ENCODE measurements around the gene ARRDC4. TPM values are rescaled to one million over a fixed set of nuclear protein-coding genes. Genes with fewer than 3 reads are reported as not detected.

Gene ARRDC4
- polyA plus RNA-seq, 2 donors: 4.5 to 5.2 TPM

GRCh38 chr15:97941572-97941971 lies 18.9 kb upstream of the ARRDC4 start:
- H3K4me1 ChIP-seq (ENCODE audit: control insufficient read depth in 2 of 2, insufficient read depth in 2 of 2, low read length in 1 of 2): no peaks in the 10 kb centered on the region
- no peak overlapping the region for H3K4me3 ChIP-seq (ENCODE audit: low read depth in 1 of 2, low read length in 2 of 2)
- WGBS, 2 donors: 54 to 70% methylated on average over 1 of the region's 1 CpG
- H3K36me3 ChIP-seq (ENCODE audit: control insufficient read depth in 2 of 2, insufficient read depth in 2 of 2, low read length in 1 of 2): no peaks in the 10 kb centered on the region
- no peak overlapping the region for H3K27ac ChIP-seq (ENCODE audit: low read depth in 2 of 2, low read length in 1 of 2)
- H3K27me3 ChIP-seq (ENCODE audit: control insufficient read depth in 1 of 2, insufficient read depth in 2 of 2, low read length in 2 of 2): no peaks in the 10 kb centered on the region
- H3K9me3 ChIP-seq (ENCODE audit: control insufficient read depth in 2 of 2, insufficient read depth in 1 of 2, low read depth in 1 of 2, low read length in 1 of 2): no peaks in the 10 kb centered on the region

GRCh38 chr15:97944724-97945123 lies 15.8 kb upstream of the ARRDC4 start:
- Histone ChIP-seq H3K36me3 (ENCODE audit: control insufficient read depth in 2 of 2, insufficient read depth in 2 of 2, low read length in 1 of 2) (no peaks in the 10 kb centered on the region), H3K4me1 (ENCODE audit: control insufficient read depth in 2 of 2, insufficient read depth in 2 of 2, low read length in 1 of 2) (no peaks in the 10 kb centered on the region), H3K27ac (ENCODE audit: low read depth in 2 of 2, low read length in 1 of 2) (no peak overlapping the region), H3K27me3 (ENCODE audit: control insufficient read depth in 1 of 2, insufficient read depth in 2 of 2, low read length in 2 of 2) (no peaks in the 10 kb centered on the region), H3K4me3 (ENCODE audit: low read depth in 1 of 2, low read length in 2 of 2) (no peak overlapping the region), H3K9me3 (ENCODE audit: control insufficient read depth in 2 of 2, insufficient read depth in 1 of 2, low read depth in 1 of 2, low read length in 1 of 2) (no peaks in the 10 kb centered on the region)
- WGBS, 2 donors: 65 to 80% methylated on average over 10 of the region's 10 CpGs

DNA sequence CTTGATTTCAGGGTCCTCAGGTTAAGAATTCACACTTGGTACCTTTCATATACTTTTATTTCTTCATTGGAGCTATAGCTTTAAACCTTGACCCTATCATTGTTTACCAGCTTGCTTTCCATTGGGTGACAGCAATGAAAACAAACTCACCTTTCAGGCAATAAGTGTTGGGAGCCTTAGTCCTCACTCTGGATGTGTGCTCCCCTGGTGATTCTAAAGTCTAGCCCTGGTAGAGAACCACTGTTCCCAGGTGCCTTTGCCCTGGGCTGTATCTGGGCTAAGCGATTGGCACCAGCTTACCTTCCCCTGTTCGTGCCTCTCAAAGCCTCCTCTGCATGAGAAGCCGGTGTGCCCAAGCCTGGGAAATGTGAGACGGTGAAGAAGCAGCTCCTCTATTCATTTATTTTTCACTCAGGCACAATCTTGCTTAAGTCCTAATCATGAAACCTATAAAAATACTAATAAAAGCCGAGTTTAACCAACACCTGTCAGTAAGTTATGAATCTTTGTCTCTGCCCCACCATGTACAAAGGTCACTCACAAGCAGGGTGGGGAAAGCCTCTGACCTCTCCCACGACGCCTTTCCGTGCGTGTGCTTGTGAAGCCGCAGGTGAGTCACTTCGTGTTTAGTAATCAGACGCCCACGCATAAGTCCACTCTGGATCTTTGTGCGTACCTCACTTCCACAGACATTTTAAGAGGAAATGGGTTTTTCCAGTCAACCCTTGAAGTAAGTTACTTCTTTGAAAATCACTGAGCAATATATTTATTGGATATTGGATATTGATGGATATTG lies 12.8 kb upstream of the ARRDC4 start:
- Histone ChIP-seq H3K27ac (ENCODE audit: low read depth in 2 of 2, low read length in 1 of 2) (no peak overlapping the region), H3K36me3 (ENCODE audit: control insufficient read depth in 2 of 2, insufficient read depth in 2 of 2, low read length in 1 of 2) (no peaks in the 10 kb centered on the region), H3K4me1 (ENCODE audit: control insufficient read depth in 2 of 2, insufficient read depth in 2 of 2, low read length in 1 of 2) (no peaks in the 10 kb centered on the region), H3K9me3 (ENCODE audit: control insufficient read depth in 2 of 2, insufficient read depth in 1 of 2, low read depth in 1 of 2, low read length in 1 of 2) (no peaks in the 10 kb centered on the region), H3K27me3 (ENCODE audit: control insufficient read depth in 1 of 2, insufficient read depth in 2 of 2, low read length in 2 of 2) (no peaks in the 10 kb centered on the region), H3K4me3 (ENCODE audit: low read depth in 1 of 2, low read length in 2 of 2) (no peak overlapping the region)
- 74 to 78% methylated on average over 14 of the region's 14 CpGs for WGBS, 2 donors

- no peak overlapping the region for H3K4me3 ChIP-seq (ENCODE audit: low read depth in 1 of 2, low read length in 2 of 2)
- H3K4me1 ChIP-seq (ENCODE audit: control insufficient read depth in 2 of 2, insufficient read depth in 2 of 2, low read length in 1 of 2): no peaks in the 10 kb centered on the region
- 80 to 82% methylated on average over 6 of the region's 6 CpGs for WGBS, 2 donors
- H3K36me3 ChIP-seq (ENCODE audit: control insufficient read depth in 2 of 2, insufficient read depth in 2 of 2, low read length in 1 of 2): no peaks in the 10 kb centered on the region
- no peak overlapping the region for H3K27ac ChIP-seq (ENCODE audit: low read depth in 2 of 2, low read length in 1 of 2)
- no peaks in the 10 kb centered on the region for H3K9me3 ChIP-seq (ENCODE audit: control insufficient read depth in 2 of 2, insufficient read depth in 1 of 2, low read depth in 1 of 2, low read length in 1 of 2)
- no peaks in the 10 kb centered on the region for H3K27me3 ChIP-seq (ENCODE audit: control insufficient read depth in 1 of 2, insufficient read depth in 2 of 2, low read length in 2 of 2)
Observed at GRCh38 chr15:97953254-97953653, 7.2 kb upstream of the ARRDC4 start.

GRCh38 chr15:97953748-97954147 lies 6.8 kb upstream of the ARRDC4 start:
- WGBS, 2 donors: 90 to 91% methylated on average over 8 of the region's 8 CpGs

GRCh38 chr15:97955035-97955434 lies 5.5 kb upstream of the ARRDC4 start:
- WGBS, 2 donors: 74 to 81% methylated on average over 2 of the region's 2 CpGs
- H3K27ac ChIP-seq (ENCODE audit: low read depth in 2 of 2, low read length in 1 of 2): no peak overlapping the region
- H3K9me3 ChIP-seq (ENCODE audit: control insufficient read depth in 2 of 2, insufficient read depth in 1 of 2, low read depth in 1 of 2, low read length in 1 of 2): no peaks in the 10 kb centered on the region
- H3K4me3 ChIP-seq (ENCODE audit: low read depth in 1 of 2, low read length in 2 of 2): no peak overlapping the region
- no peaks in the 10 kb centered on the region for H3K27me3 ChIP-seq (ENCODE audit: control insufficient read depth in 1 of 2, insufficient read depth in 2 of 2, low read length in 2 of 2)
- H3K4me1 ChIP-seq (ENCODE audit: control insufficient read depth in 2 of 2, insufficient read depth in 2 of 2, low read length in 1 of 2): no peaks in the 10 kb centered on the region
- H3K36me3 ChIP-seq (ENCODE audit: control insufficient read depth in 2 of 2, insufficient read depth in 2 of 2, low read length in 1 of 2): no peaks in the 10 kb centered on the region

More at GRCh38 chr15:97953748-97954147, 6.8 kb upstream of the ARRDC4 start:
- Histone ChIP-seq H3K36me3 (ENCODE audit: control insufficient read depth in 2 of 2, insufficient read depth in 2 of 2, low read length in 1 of 2) (no peaks in the 10 kb centered on the region), H3K27me3 (ENCODE audit: control insufficient read depth in 1 of 2, insufficient read depth in 2 of 2, low read length in 2 of 2) (no peaks in the 10 kb centered on the region), H3K4me1 (ENCODE audit: control insufficient read depth in 2 of 2, insufficient read depth in 2 of 2, low read length in 1 of 2) (no peaks in the 10 kb centered on the region), H3K4me3 (ENCODE audit: low read depth in 1 of 2, low read length in 2 of 2) (no peak overlapping the region), H3K27ac (ENCODE audit: low read depth in 2 of 2, low read length in 1 of 2) (no peak overlapping the region), H3K9me3 (ENCODE audit: control insufficient read depth in 2 of 2, insufficient read depth in 1 of 2, low read depth in 1 of 2, low read length in 1 of 2) (no peaks in the 10 kb centered on the region)

GRCh38 chr15:97955529-97955928 lies 5.0 kb upstream of the ARRDC4 start:
- no peaks in the 10 kb centered on the region for H3K9me3 ChIP-seq (ENCODE audit: control insufficient read depth in 2 of 2, insufficient read depth in 1 of 2, low read depth in 1 of 2, low read length in 1 of 2)
- H3K4me1 ChIP-seq (ENCODE audit: control insufficient read depth in 2 of 2, insufficient read depth in 2 of 2, low read length in 1 of 2): no peaks in the 10 kb centered on the region
- no peak overlapping the region for H3K27ac ChIP-seq (ENCODE audit: low read depth in 2 of 2, low read length in 1 of 2)
- 88 to 91% methylated on average over 4 of the region's 4 CpGs for WGBS, 2 donors
- no peaks in the 10 kb centered on the region for H3K36me3 ChIP-seq (ENCODE audit: control insufficient read depth in 2 of 2, insufficient read depth in 2 of 2, low read length in 1 of 2)
- no peaks in the 10 kb centered on the region for H3K27me3 ChIP-seq (ENCODE audit: control insufficient read depth in 1 of 2, insufficient read depth in 2 of 2, low read length in 2 of 2)
- no peak overlapping the region for H3K4me3 ChIP-seq (ENCODE audit: low read depth in 1 of 2, low read length in 2 of 2)

DNA sequence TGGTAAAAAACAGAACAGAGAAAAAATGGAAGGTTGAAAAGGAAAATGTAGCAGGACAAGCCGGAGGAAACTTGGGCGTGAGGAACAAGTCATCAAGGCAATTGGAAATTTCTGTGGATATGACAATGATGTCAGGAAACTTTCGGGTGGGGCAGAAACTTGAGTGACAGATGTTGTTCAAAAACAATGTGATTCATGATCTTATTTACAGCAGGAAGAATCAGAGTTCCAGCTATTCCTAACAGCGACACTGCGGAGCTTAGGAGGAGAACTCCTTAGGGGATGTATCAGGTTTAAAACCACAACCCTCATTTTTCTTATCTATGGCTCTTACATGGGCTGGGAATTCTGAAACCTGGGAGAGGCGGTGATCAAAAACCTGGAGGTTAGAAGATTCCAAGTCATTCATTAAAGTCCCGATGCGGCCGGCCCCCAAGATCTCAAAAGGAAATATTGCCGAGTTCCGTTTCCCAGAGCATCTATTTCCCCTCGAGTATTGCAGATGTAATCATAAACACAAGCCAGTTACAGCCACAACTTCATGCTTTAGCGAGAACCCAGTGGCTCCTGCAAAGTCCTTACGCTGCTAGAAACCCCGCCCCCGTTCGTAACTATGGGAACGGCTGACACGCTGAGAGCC lies 659 bp upstream of the ARRDC4 start:
- peak overlapping the region in 1 of 2 donors; percentile 48 for H3K4me3 ChIP-seq (ENCODE audit: low read depth in 1 of 2, low read length in 2 of 2)

GRCh38 chr15:97961067-97961954 lies 808 bp downstream of the ARRDC4 start:
- 4 to 6% methylated on average over 45 to 48 of the region's 48 CpGs for WGBS, 2 donors
- Histone ChIP-seq H3K4me1 (ENCODE audit: control insufficient read depth in 2 of 2, insufficient read depth in 2 of 2, low read length in 1 of 2) (peaks cover 0 to 5% of the 10 kb centered on the region in 2 donors), H3K27me3 (ENCODE audit: control insufficient read depth in 1 of 2, insufficient read depth in 2 of 2, low read length in 2 of 2) (no peaks in the 10 kb centered on the region), H3K9me3 (ENCODE audit: control insufficient read depth in 2 of 2, insufficient read depth in 1 of 2, low read depth in 1 of 2, low read length in 1 of 2) (no peaks in the 10 kb centered on the region), H3K27ac (ENCODE audit: low read depth in 2 of 2, low read length in 1 of 2) (peak overlapping the region; percentile 73 to 87), H3K4me3 (ENCODE audit: low read depth in 1 of 2, low read length in 2 of 2) (peak overlapping the region; percentile 60 to 88), H3K36me3 (ENCODE audit: control insufficient read depth in 2 of 2, insufficient read depth in 2 of 2, low read length in 1 of 2) (no peaks in the 10 kb centered on the region)

More for the DNA sequence above, 659 bp upstream of the ARRDC4 start:
- no peaks in the 10 kb centered on the region for H3K36me3 ChIP-seq (ENCODE audit: control insufficient read depth in 2 of 2, insufficient read depth in 2 of 2, low read length in 1 of 2)
- peak overlapping the region; percentile 33 to 59 for H3K27ac ChIP-seq (ENCODE audit: low read depth in 2 of 2, low read length in 1 of 2)
- H3K9me3 ChIP-seq (ENCODE audit: control insufficient read depth in 2 of 2, insufficient read depth in 1 of 2, low read depth in 1 of 2, low read length in 1 of 2): no peaks in the 10 kb centered on the region
- H3K4me1 ChIP-seq (ENCODE audit: control insufficient read depth in 2 of 2, insufficient read depth in 2 of 2, low read length in 1 of 2): peaks cover 0 to 5% of the 10 kb centered on the region in 2 donors
- 4% methylated on average over 19 of the region's 19 CpGs for WGBS, 2 donors
- no peaks in the 10 kb centered on the region for H3K27me3 ChIP-seq (ENCODE audit: control insufficient read depth in 1 of 2, insufficient read depth in 2 of 2, low read length in 2 of 2)
